GM19397 (cell line): ENCODE results near the gene RASGEF1B.

Experiments used
- ATAC-seq: cut with Tn5 transposase; IDR thresholded peaks from one replicate; pipeline ENCODE4 v1.9.1; 2021; ENCODE audit warnings: mild to moderate bottlenecking, moderate library complexity; ENCODE audit not compliant: unreplicated experiment

RASGEF1B gene

DNA sequence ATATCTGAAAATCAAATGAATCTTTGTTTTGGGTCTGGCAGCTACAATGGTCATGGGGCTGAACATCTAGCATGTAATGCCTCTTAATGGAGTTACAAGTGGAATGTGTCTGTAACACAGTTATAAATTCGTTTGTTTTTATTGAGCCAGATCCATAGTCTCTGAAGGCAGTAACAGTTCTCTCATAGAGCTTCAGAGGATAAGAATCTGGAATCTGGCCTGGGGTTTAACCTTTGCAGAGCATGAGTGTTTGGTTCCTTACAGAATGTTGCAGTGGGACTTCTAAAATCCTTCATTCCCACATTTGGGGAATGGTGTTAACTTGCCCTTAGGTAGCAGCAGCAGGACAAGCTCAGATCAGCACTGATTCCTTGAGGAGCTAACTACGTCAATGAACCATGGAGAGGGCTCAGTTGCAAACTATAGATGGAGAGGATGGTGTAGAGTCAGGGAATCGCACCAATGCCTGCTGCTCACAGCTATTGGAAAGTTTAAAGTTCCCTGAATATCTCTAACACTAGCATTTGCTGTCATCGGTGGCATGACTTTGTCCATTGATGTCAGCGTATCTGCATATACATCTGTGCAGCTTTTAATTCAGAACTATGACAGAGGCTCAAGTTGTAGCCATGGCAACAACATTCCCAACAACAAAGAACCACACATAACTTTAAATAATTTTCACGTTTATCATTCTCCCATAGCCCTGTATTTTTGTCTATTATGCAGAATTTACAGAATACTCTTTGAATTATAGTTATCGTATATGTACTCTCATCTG is 72.2 kb downstream of the RASGEF1B start:
- no peak for ATAC-seq

- no peak for ATAC-seq
Measured at GRCh38 chr4:81398379-81398778, 73.3 kb downstream of the RASGEF1B start.

- no peak for ATAC-seq
Measured at GRCh38 chr4:81397635-81398034, 74.1 kb downstream of the RASGEF1B start.

DNA sequence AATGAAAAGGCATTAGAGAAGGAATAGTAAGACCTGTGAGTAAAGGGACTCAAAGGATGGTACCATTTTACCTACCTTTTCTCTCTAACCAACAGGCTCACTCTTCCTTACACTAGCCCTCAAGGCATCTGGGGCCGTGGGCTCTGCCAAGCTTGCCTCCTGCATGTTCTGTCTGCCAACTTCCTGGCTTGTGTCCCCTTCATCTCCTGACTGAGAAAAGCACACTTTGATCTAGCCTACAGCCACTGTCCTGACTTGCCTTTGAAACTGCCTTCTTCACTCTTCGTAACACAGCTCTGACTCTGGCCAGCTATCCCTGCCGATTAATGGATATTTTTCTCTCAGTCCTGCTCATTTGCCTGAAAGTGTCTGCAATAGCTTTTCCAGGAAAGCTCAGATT is 76.5 kb downstream of the RASGEF1B start:
- ATAC-seq: no peak

- no peak for ATAC-seq
Measured at GRCh38 chr4:81392164-81392563, 79.5 kb downstream of the RASGEF1B start.

- ATAC-seq: no peak
Measured at GRCh38 chr4:81389720-81390119, 82.0 kb downstream of the RASGEF1B start.

- no peak for ATAC-seq
Measured at GRCh38 chr4:81380437-81380836, 91.3 kb downstream of the RASGEF1B start.

DNA sequence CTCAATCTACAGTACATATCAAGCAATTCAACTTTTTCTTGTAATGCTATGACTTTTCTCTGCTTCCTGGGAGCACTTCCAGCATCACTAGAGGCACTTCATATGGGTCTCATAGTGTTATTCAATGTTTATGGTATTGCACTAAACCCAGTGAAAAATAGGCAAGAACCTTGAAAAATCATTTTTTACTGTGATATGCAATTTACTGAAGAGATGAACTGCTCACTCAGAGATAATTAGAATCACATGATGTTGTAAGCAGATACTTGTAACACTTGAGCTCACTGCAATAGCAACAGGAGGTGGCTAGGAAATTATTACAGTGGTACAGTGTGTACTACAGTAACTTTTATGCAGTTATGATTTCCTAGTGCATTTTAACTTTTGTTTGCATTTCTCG is 93.3 kb downstream of the RASGEF1B start:
- no peak for ATAC-seq

DNA sequence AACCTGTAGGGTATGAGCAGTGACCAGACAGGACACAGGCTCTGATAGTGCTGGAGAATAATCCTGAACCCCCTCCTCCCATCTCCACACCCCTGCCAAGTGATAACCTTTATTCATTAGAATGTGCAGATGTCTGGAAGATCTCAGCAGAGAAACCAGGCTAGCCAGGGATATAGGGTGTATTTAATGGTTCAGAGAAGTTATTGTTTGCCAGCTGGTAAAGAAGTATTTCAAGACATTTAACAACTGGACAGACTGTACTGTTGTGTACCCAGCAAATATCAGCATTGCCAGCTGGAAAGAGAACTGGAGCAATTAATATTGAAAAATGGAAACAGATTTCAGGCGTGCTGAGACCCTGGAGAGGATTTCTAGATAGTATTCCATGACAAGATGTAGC is 94.5 kb downstream of the RASGEF1B start:
- ATAC-seq: no peak

- no peak for ATAC-seq
Measured at GRCh38 chr4:81376720-81377119, 95.0 kb downstream of the RASGEF1B start.
